Measurements from ENCODE around the gene CCT5.
A peak's percentile ranks its signal among the peaks of the same experiment; 100 is the strongest.

GRCh38 chr5:10229306-10230048 lies 20.6 kb upstream of the CCT5 start:
- TF ChIP-seq, protein P1, sequence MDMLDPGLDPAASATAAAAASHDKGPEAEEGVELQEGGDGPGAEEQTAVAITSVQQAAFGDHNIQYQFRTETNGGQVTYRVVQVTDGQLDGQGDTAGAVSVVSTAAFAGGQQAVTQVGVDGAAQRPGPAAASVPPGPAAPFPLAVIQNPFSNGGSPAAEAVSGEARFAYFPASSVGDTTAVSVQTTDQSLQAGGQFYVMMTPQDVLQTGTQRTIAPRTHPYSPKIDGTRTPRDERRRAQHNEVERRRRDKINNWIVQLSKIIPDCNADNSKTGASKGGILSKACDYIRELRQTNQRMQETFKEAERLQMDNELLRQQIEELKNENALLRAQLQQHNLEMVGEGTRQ (IDR thresholded peaks at IDR 0.05; ENCODE audit: borderline replicate concordance, low read depth, low read length), result no peak
- peak; percentile 46 for TF ChIP-seq CTCF (IDR thresholded peaks at IDR 0.05)
- no peak for TF ChIP-seq EP300 (IDR thresholded peaks at IDR 0.05; ENCODE audit: borderline replicate concordance in 1 of 2, low read depth in 1 of 2, low read length in 1 of 2)
- no peak for TF ChIP-seq SIN3A (IDR thresholded peaks at IDR 0.05; ENCODE audit: borderline replicate concordance, low read depth, low read length)
- no peak for TF ChIP-seq SMC3 (IDR thresholded peaks at IDR 0.05; ENCODE audit: low read depth, low read length)
- peak; percentile 42 for TF ChIP-seq FOSL2 (IDR thresholded peaks at IDR 0.05; ENCODE audit: borderline replicate concordance, low read depth)
- no peak for TF ChIP-seq NRF1 (IDR thresholded peaks at IDR 0.05; ENCODE audit: low read depth, low read length)
- TF ChIP-seq RAD21 (IDR thresholded peaks at IDR 0.05; ENCODE audit: low read length), result no peak
- no peak for TF ChIP-seq RFX5 (IDR thresholded peaks at IDR 0.05; ENCODE audit: low read length)
- TF ChIP-seq MXI1 (IDR thresholded peaks at IDR 0.05; ENCODE audit: low read depth, low read length), result no peak
